Activated CD4-positive, alpha-beta memory T cell treated with anti-CD3 and anti-CD28 coated beads, Interleukin-2, amount 10 ng/mL, durations not matched to agents 7 days and 5 days (primary cell): Measurements from ENCODE around the gene KCNQ1. TPM values are rescaled to one million over a fixed set of nuclear protein-coding genes. Genes with fewer than 3 reads are reported as not detected.

Experiments used
- CTCF ChIA-PET: fragments of 350-600 bp; sonication (Branson Sonifier 250); formaldehyde crosslinking; loops from one replicate; lab custom pipeline; 2021; ENCODE audit warnings: antibody characterized with exemption, inconsistent platforms; lab: Charles Lee
- POLR2A ChIA-PET: fragments of 350-600 bp; sonication (Branson Sonifier 250); formaldehyde crosslinking; loops from one replicate; lab custom pipeline; 2021; ENCODE audit warnings: antibody characterized with exemption; lab: Charles Lee
- DNase-seq: peaks from one replicate; pipeline ENCODE4 v3.0.0-alpha.2; 2020
- H3K27ac Mint-ChIP-seq: one replicate; pipeline ENCODE4 v1.8.0; 2021; ENCODE audit warnings: mild to moderate bottlenecking, mixed read lengths
- H3K27me3 Mint-ChIP-seq: one replicate; pipeline ENCODE4 v1.8.0; 2021; ENCODE audit warnings: mixed read lengths
- H3K36me3 Mint-ChIP-seq: one replicate; pipeline ENCODE4 v1.8.0; 2021; ENCODE audit warnings: low read depth, mixed read lengths
- H3K4me1 Mint-ChIP-seq: one replicate; pipeline ENCODE4 v1.8.0; 2021; ENCODE audit warnings: mixed read lengths
- H3K4me3 Mint-ChIP-seq: one replicate; pipeline ENCODE4 v1.8.0; 2021; ENCODE audit warnings: mild to moderate bottlenecking, mixed read lengths
- H3K9me3 Mint-ChIP-seq: one replicate; pipeline ENCODE4 v1.8.0; 2021; ENCODE audit warnings: mixed read lengths
- total RNA-seq, 2 experiments: library from RNA; stranded (reverse); gene quantifications; one replicate each; pipeline ENCODE4 v1.2.3, GENCODE V29; 2021

Gene KCNQ1
- total RNA-seq, 2 experiments from 2014 or later = 14.8 to 15.0 TPM

- Mint-ChIP-seq H3K9me3 (no peaks in the 10 kb centered on the region), H3K27ac (no peak overlapping the region), H3K27me3 (no peaks in the 10 kb centered on the region), H3K36me3 (no peaks in the 10 kb centered on the region), H3K4me3 (no peak overlapping the region), H3K4me1 (no peaks in the 10 kb centered on the region)
- no peak for DNase-seq
- ChIA-PET CTCF (interaction anchor here (0.7 kb wide), 1 partner anchor 332 kb away, joined by 4 read pairs; no protein-coding TSS in a partner anchor), POLR2A (no interaction called here)
Observed at GRCh38 chr11:2559527-2560311, 114.9 kb downstream of the KCNQ1 start.

GRCh38 chr11:2561696-2562581 is 117.1 kb downstream of the KCNQ1 start:
- H3K9me3 Mint-ChIP-seq = no peaks in the 10 kb centered on the region
- POLR2A ChIA-PET = no interaction called here
- no peaks in the 10 kb centered on the region for H3K36me3 Mint-ChIP-seq
- no peak overlapping the region for H3K4me3 Mint-ChIP-seq
- no peak overlapping the region for H3K27ac Mint-ChIP-seq
- DNase-seq = no peak
- CTCF ChIA-PET = no interaction called here
- no peaks in the 10 kb centered on the region for H3K4me1 Mint-ChIP-seq
- H3K27me3 Mint-ChIP-seq = no peaks in the 10 kb centered on the region

GRCh38 chr11:2562890-2563212 is 118.0 kb downstream of the KCNQ1 start:
- Mint-ChIP-seq H3K4me1 (no peaks in the 10 kb centered on the region), H3K4me3 (no peak overlapping the region), H3K9me3 (no peaks in the 10 kb centered on the region), H3K27ac (no peak overlapping the region), H3K27me3 (no peaks in the 10 kb centered on the region), H3K36me3 (no peaks in the 10 kb centered on the region)
- ChIA-PET CTCF (no interaction called here), POLR2A (no interaction called here)
- DNase-seq = no peak

GRCh38 chr11:2563213-2564007 is 118.6 kb downstream of the KCNQ1 start:
- DNase-seq = no peak
- H3K4me3 Mint-ChIP-seq = no peak overlapping the region
- POLR2A ChIA-PET = no interaction called here
- H3K9me3 Mint-ChIP-seq = no peaks in the 10 kb centered on the region
- no peaks in the 10 kb centered on the region for H3K4me1 Mint-ChIP-seq
- CTCF ChIA-PET = no interaction called here
- no peaks in the 10 kb centered on the region for H3K27me3 Mint-ChIP-seq
- H3K36me3 Mint-ChIP-seq = no peaks in the 10 kb centered on the region
- no peak overlapping the region for H3K27ac Mint-ChIP-seq

GRCh38 chr11:2564008-2564530 is 119.3 kb downstream of the KCNQ1 start:
- H3K4me1 Mint-ChIP-seq = no peaks in the 10 kb centered on the region
- no peak overlapping the region for H3K4me3 Mint-ChIP-seq
- ChIA-PET CTCF (no interaction called here), POLR2A (no interaction called here)
- H3K27ac Mint-ChIP-seq = no peak overlapping the region
- DNase-seq = no peak
- H3K36me3 Mint-ChIP-seq = no peaks in the 10 kb centered on the region
- H3K27me3 Mint-ChIP-seq = no peaks in the 10 kb centered on the region
- no peaks in the 10 kb centered on the region for H3K9me3 Mint-ChIP-seq

GRCh38 chr11:2564588-2565425 is 120.0 kb downstream of the KCNQ1 start:
- DNase-seq = no peak
- POLR2A ChIA-PET = no interaction called here
- Mint-ChIP-seq H3K36me3 (no peaks in the 10 kb centered on the region), H3K4me1 (no peaks in the 10 kb centered on the region), H3K27ac (no peak overlapping the region), H3K9me3 (no peaks in the 10 kb centered on the region), H3K27me3 (no peaks in the 10 kb centered on the region), H3K4me3 (no peak overlapping the region)
- CTCF ChIA-PET = no interaction called here

GRCh38 chr11:2565447-2566222 is 120.8 kb downstream of the KCNQ1 start:
- Mint-ChIP-seq H3K9me3 (no peaks in the 10 kb centered on the region), H3K27ac (no peak overlapping the region), H3K27me3 (no peaks in the 10 kb centered on the region), H3K36me3 (no peaks in the 10 kb centered on the region), H3K4me3 (no peak overlapping the region), H3K4me1 (no peaks in the 10 kb centered on the region)
- ChIA-PET POLR2A (no interaction called here), CTCF (no interaction called here)
- no peak for DNase-seq

GRCh38 chr11:2566223-2567025 is 121.6 kb downstream of the KCNQ1 start:
- POLR2A ChIA-PET = no interaction called here
- H3K36me3 Mint-ChIP-seq = no peaks in the 10 kb centered on the region
- H3K4me1 Mint-ChIP-seq = no peaks in the 10 kb centered on the region
- no peaks in the 10 kb centered on the region for H3K27me3 Mint-ChIP-seq
- no peak overlapping the region for H3K27ac Mint-ChIP-seq
- no peak overlapping the region for H3K4me3 Mint-ChIP-seq
- CTCF ChIA-PET = no interaction called here
- no peak for DNase-seq
- H3K9me3 Mint-ChIP-seq = no peaks in the 10 kb centered on the region

GRCh38 chr11:2567026-2567671 is 122.3 kb downstream of the KCNQ1 start:
- Mint-ChIP-seq H3K4me3 (no peak overlapping the region), H3K27ac (no peak overlapping the region), H3K9me3 (no peaks in the 10 kb centered on the region), H3K4me1 (no peaks in the 10 kb centered on the region), H3K27me3 (no peaks in the 10 kb centered on the region), H3K36me3 (no peaks in the 10 kb centered on the region)
- ChIA-PET CTCF (no interaction called here), POLR2A (no interaction called here)
- no peak for DNase-seq

- Mint-ChIP-seq H3K4me3 (no peak overlapping the region), H3K36me3 (no peaks in the 10 kb centered on the region), H3K4me1 (no peaks in the 10 kb centered on the region), H3K9me3 (no peaks in the 10 kb centered on the region), H3K27me3 (no peaks in the 10 kb centered on the region), H3K27ac (no peak overlapping the region)
- POLR2A ChIA-PET = no interaction called here
- DNase-seq = no peak
- CTCF ChIA-PET = no interaction called here
Observed at GRCh38 chr11:2569321-2569721, 124.5 kb downstream of the KCNQ1 start.

- CTCF ChIA-PET = no interaction called here
- Mint-ChIP-seq H3K9me3 (no peaks in the 10 kb centered on the region), H3K27me3 (no peaks in the 10 kb centered on the region), H3K4me1 (no peaks in the 10 kb centered on the region), H3K27ac (no peak overlapping the region), H3K36me3 (no peaks in the 10 kb centered on the region), H3K4me3 (no peak overlapping the region)
- POLR2A ChIA-PET = no interaction called here
- DNase-seq = no peak
Observed at GRCh38 chr11:2569731-2570210, 125.0 kb downstream of the KCNQ1 start.
